SK-N-SH (cell line): Measurements from ENCODE around the gene CEP162. TPM values are rescaled to one million over a fixed set of nuclear protein-coding genes. Genes with fewer than 3 reads are reported as not detected.

Experiments
- CTCF ChIA-PET: fragments of 300-600, 350-600 bp; formaldehyde crosslinking; extraction: SDS; loops from one replicate; lab custom pipeline; 2021; lab: Yijun Ruan, JAX
- POLR2A ChIA-PET: fragments of 350-600 bp; sonication (Branson Sonifier 250); formaldehyde crosslinking; extraction: SDS; loops from one replicate; lab custom pipeline; 2020; ENCODE audit warnings: antibody characterized with exemption, inconsistent platforms; lab: Yijun Ruan, JAX
- DNase-seq: peaks from one replicate; pipeline ENCODE4 v3.0.0; 2012
- H2AFZ ChIP-seq: fragments of 200-600 bp; sonication (generic); 2 replicates; pipeline ENCODE4 v1.8.1; 2016; ENCODE audit warnings: antibody characterized with exemption, mild to moderate bottlenecking, low read depth
- H3F3A ChIP-seq: fragments of 200-600 bp; sonication (generic); replicated peaks from 2 replicates; pipeline ENCODE3; 2016; ENCODE audit warnings: antibody characterized with exemption, mild to moderate bottlenecking; ENCODE audit not compliant: insufficient read depth
- H3K27ac ChIP-seq, 2 experiments: fragments of 200-500 bp in 1 of 2; fragments of 200-600 bp in 1 of 2; sonication (Bioruptor generic) in 1 of 2; sonication (generic), shearing (Covaris generic) in 1 of 2; 2 replicates each; pipeline versions ENCODE4 v1.5.1 to v1.6.1; 2014 to 2016; ENCODE audit warnings: low read depth in 2 of 2, inconsistent platforms in 1 of 2, low read length in 1 of 2, mild to moderate bottlenecking in 1 of 2, mixed read lengths in 1 of 2
- H3K27me3 ChIP-seq: fragments of 200-600 bp; sonication (generic), shearing (Covaris generic); 2 replicates; pipeline ENCODE4 v1.6.1; 2016; ENCODE audit warnings: mixed run types; ENCODE audit not compliant: insufficient read depth
- H3K36me3 ChIP-seq, 2 experiments: fragments of 200-500 bp in 1 of 2; fragments of 200-600 bp in 1 of 2; sonication (Bioruptor generic) in 1 of 2; sonication (generic) in 1 of 2; replicated peaks in 1 of 2; 2 replicates each; pipeline versions ENCODE3 to v1.5.1; 2014 to 2016; ENCODE audit warnings: low read length in 1 of 2, mild to moderate bottlenecking in 1 of 2; ENCODE audit not compliant: insufficient read depth in 2 of 2, control insufficient read depth in 1 of 2
- H3K4me1 ChIP-seq, 2 experiments: fragments of 200-500 bp in 1 of 2; fragments of 200-600 bp in 1 of 2; sonication (Bioruptor generic) in 1 of 2; sonication (generic), shearing (Covaris generic) in 1 of 2; 2 replicates each; pipeline versions ENCODE4 v1.5.1 to v1.6.1; 2014 to 2016; ENCODE audit warnings: low read depth in 1 of 2, low read length in 1 of 2, mixed run types in 1 of 2; ENCODE audit not compliant: insufficient read depth in 2 of 2, control insufficient read depth in 1 of 2
- H3K4me2 ChIP-seq: fragments of 200-600 bp; sonication (generic), shearing (Covaris generic); 2 replicates; pipeline ENCODE4 v1.6.1; 2017; ENCODE audit warnings: mixed run types
- H3K4me3 ChIP-seq, 2 experiments: fragments of 200-500 bp in 1 of 2; fragments of 200-600 bp in 1 of 2; sonication (Bioruptor generic) in 1 of 2; sonication (generic), shearing (Covaris generic) in 1 of 2; 2 replicates each; pipeline versions ENCODE4 v1.5.1 to v1.8.1; 2014 to 2016; ENCODE audit warnings: low read depth in 2 of 2, inconsistent platforms in 1 of 2, low read length in 1 of 2, mild to moderate bottlenecking in 1 of 2, mixed read lengths in 1 of 2, moderate library complexity in 1 of 2
- H3K79me2 ChIP-seq: fragments of 200-600 bp; sonication (generic); 2 replicates; pipeline ENCODE4 v1.8.1; 2017; ENCODE audit warnings: mild to moderate bottlenecking; ENCODE audit not compliant: insufficient read depth
- H3K9ac ChIP-seq: fragments of 200-600 bp; sonication (generic); 2 replicates; pipeline ENCODE4 v1.6.1; 2017; ENCODE audit warnings: mixed run types
- H3K9me2 ChIP-seq: fragments of 200-600 bp; sonication (generic); 2 replicates; pipeline ENCODE4 v1.6.1; 2017; ENCODE audit warnings: mixed run types
- H3K9me3 ChIP-seq: fragments of 200-600 bp; sonication (generic); 2 replicates; pipeline ENCODE4 v1.6.1; 2017; ENCODE audit warnings: mixed run types, mild to moderate bottlenecking, moderate library complexity
- H4K20me1 ChIP-seq: fragments of 200-600 bp; sonication (generic); 2 replicates; pipeline ENCODE4 v1.6.1; 2017; ENCODE audit warnings: mild to moderate bottlenecking, mixed run types; ENCODE audit not compliant: insufficient read depth
- CTCF ChIP-seq: fragments of 200-600 bp; sonication (generic); IDR thresholded peaks from 2 replicates; pipeline ENCODE4 v1.6.1; 2017; ENCODE audit warnings: antibody characterized with exemption, mild to moderate bottlenecking, moderate library complexity
- FOXJ3 ChIP-seq: sonication (generic); formaldehyde crosslinking; IDR thresholded peaks from 2 replicates; pipeline ENCODE4 v1.5.1; 2020; ENCODE audit warnings: mild to moderate bottlenecking, missing genetic modification reagents
- FOXM1 ChIP-seq: IDR thresholded peaks from 2 replicates; pipeline ENCODE4 v1.4.0; 2012; ENCODE audit warnings: low read depth, mild to moderate bottlenecking
- IRF3 ChIP-seq: fragments of 150-350 bp; IDR thresholded peaks from 2 replicates; pipeline ENCODE4 v1.6.1; 2016; ENCODE audit warnings: mild to moderate bottlenecking, low read depth, low read length
- MEF2A ChIP-seq: IDR thresholded peaks from 2 replicates; pipeline ENCODE4 v1.4.0; 2012; ENCODE audit warnings: low read depth, borderline replicate concordance
- MXI1 ChIP-seq: IDR thresholded peaks from 2 replicates; pipeline ENCODE4 v1.6.1; 2012; ENCODE audit warnings: mild to moderate bottlenecking, low read depth, low read length, improper control_type of control experiment
- POLR2AphosphoS5 ChIP-seq: IDR thresholded peaks from 2 replicates; pipeline ENCODE4 v1.6.1; 2012; ENCODE audit warnings: low read depth, low read length
- RCOR1 ChIP-seq: fragments of 150-350 bp; IDR thresholded peaks from 2 replicates; pipeline ENCODE4 v1.6.1; 2017; ENCODE audit warnings: antibody characterized with exemption, low read length
- RXRA ChIP-seq: IDR thresholded peaks from 2 replicates; pipeline ENCODE4 v1.4.0; 2012; ENCODE audit warnings: low read depth, mild to moderate bottlenecking, borderline replicate concordance
- TAF1 ChIP-seq: IDR thresholded peaks from 2 replicates; pipeline ENCODE4 v1.6.1; 2012; ENCODE audit warnings: low read depth, mild to moderate bottlenecking, low read length, moderate library complexity, borderline replicate concordance
- TCF12 ChIP-seq: IDR thresholded peaks from 2 replicates; pipeline ENCODE4 v1.4.0; 2012
- YY1 ChIP-seq: IDR thresholded peaks from 2 replicates; pipeline ENCODE4 v1.4.0; 2012; ENCODE audit warnings: low read depth, mild to moderate bottlenecking
- ZBTB33 ChIP-seq: IDR thresholded peaks from 2 replicates; pipeline ENCODE4 v1.4.0; 2012; ENCODE audit warnings: low read depth, borderline replicate concordance
- WGBS: methylation state at CpG from one replicate; pipeline ENCODE4 v1.1.6; 2017; ENCODE audit warnings: low lambda C conversion rate; 5-methylcytosine and 5-hydroxymethylcytosine counted together
- polyA plus RNA-seq, 3 experiments: library from polyadenylated mRNA; depleted of rRNA; stranded (reverse); fragments of >200 nt; gene quantifications; 2 replicates each; pipeline ENCODE4 v1.2.3, GENCODE V29; 2012
- TF ChIP-seq, protein P1 (sequence below): IDR thresholded peaks from 2 replicates; pipeline ENCODE4 v1.6.1; 2012; ENCODE audit warnings: mild to moderate bottlenecking, low read depth, low read length, moderate library complexity
- TF ChIP-seq, protein P2 (sequence below): IDR thresholded peaks from 2 replicates; pipeline ENCODE4; 2012

Gene CEP162
- polyA plus RNA-seq, 1 of the 3 experiments (the other 2 are of a cell fraction) = 1.2 TPM

DNA sequence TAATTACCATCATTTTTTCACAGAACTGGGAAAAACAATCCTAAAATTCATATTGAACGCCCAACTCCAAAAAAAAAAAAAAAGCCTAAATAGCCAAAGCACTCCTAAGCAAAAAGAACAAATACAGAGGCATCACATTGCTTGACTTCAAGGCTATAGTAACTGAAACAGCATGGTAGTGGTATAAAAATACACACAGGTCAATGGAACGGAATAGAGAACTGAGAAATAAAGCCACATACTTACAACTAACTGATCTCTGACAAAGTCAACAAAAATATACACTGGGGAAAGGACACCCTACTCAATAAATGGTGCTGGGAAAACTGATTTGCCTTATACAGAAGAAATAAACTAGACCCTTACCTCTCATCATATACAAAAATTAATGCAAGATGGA, 104.3 kb downstream of the CEP162 start:
- Histone ChIP-seq H3F3A (no peaks in the 10 kb centered on the region), H3K36me3 (peaks cover 9 to 23% of the 10 kb centered on the region in 2 experiments), H3K27me3 (no peaks in the 10 kb centered on the region), H4K20me1 (no peaks in the 10 kb centered on the region), H3K9me2 (no peaks in the 10 kb centered on the region), H3K79me2 (no peaks in the 10 kb centered on the region), H3K4me3 (no peak overlapping the region), H3K27ac (no peak overlapping the region), H3K4me2 (no peak overlapping the region), H3K9ac (no peak overlapping the region), H3K4me1 (no peaks in the 10 kb centered on the region; a peak in 1 of 4 replicates), H2AFZ (no peak overlapping the region), H3K9me3 (no peaks in the 10 kb centered on the region)
- POLR2A ChIA-PET = no interaction called here
- TF ChIP-seq POLR2AphosphoS5 (no peak), RCOR1 (no peak), ZBTB33 (no peak), FOXJ3 (CRISPR knock-in tag) (no peak), IRF3 (no peak), YY1 (no peak), RXRA (no peak), TAF1 (no peak), MEF2A (no peak), FOXM1 (no peak), CTCF (no peak), TCF12 (no peak), MXI1 (no peak)
- TF ChIP-seq, protein P1, sequence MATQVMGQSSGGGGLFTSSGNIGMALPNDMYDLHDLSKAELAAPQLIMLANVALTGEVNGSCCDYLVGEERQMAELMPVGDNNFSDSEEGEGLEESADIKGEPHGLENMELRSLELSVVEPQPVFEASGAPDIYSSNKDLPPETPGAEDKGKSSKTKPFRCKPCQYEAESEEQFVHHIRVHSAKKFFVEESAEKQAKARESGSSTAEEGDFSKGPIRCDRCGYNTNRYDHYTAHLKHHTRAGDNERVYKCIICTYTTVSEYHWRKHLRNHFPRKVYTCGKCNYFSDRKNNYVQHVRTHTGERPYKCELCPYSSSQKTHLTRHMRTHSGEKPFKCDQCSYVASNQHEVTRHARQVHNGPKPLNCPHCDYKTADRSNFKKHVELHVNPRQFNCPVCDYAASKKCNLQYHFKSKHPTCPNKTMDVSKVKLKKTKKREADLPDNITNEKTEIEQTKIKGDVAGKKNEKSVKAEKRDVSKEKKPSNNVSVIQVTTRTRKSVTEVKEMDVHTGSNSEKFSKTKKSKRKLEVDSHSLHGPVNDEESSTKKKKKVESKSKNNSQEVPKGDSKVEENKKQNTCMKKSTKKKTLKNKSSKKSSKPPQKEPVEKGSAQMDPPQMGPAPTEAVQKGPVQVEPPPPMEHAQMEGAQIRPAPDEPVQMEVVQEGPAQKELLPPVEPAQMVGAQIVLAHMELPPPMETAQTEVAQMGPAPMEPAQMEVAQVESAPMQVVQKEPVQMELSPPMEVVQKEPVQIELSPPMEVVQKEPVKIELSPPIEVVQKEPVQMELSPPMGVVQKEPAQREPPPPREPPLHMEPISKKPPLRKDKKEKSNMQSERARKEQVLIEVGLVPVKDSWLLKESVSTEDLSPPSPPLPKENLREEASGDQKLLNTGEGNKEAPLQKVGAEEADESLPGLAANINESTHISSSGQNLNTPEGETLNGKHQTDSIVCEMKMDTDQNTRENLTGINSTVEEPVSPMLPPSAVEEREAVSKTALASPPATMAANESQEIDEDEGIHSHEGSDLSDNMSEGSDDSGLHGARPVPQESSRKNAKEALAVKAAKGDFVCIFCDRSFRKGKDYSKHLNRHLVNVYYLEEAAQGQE = no peak
- TF ChIP-seq, protein P2, sequence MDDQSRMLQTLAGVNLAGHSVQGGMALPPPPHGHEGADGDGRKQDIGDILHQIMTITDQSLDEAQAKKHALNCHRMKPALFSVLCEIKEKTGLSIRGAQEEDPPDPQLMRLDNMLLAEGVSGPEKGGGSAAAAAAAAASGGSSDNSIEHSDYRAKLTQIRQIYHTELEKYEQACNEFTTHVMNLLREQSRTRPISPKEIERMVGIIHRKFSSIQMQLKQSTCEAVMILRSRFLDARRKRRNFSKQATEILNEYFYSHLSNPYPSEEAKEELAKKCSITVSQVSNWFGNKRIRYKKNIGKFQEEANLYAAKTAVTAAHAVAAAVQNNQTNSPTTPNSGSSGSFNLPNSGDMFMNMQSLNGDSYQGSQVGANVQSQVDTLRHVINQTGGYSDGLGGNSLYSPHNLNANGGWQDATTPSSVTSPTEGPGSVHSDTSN = no peak
- CTCF ChIA-PET = no interaction called here
- WGBS = 80% methylated on average over 2 of the region's 2 CpGs
- no peak for DNase-seq
